GM19035 (cell line): ENCODE results near the gene VAV1.

Experiments used
- ATAC-seq: cut with Tn5 transposase; IDR thresholded peaks from one replicate; pipeline ENCODE4 v1.9.1; 2021; ENCODE audit not compliant: unreplicated experiment

The VAV1 gene

DNA sequence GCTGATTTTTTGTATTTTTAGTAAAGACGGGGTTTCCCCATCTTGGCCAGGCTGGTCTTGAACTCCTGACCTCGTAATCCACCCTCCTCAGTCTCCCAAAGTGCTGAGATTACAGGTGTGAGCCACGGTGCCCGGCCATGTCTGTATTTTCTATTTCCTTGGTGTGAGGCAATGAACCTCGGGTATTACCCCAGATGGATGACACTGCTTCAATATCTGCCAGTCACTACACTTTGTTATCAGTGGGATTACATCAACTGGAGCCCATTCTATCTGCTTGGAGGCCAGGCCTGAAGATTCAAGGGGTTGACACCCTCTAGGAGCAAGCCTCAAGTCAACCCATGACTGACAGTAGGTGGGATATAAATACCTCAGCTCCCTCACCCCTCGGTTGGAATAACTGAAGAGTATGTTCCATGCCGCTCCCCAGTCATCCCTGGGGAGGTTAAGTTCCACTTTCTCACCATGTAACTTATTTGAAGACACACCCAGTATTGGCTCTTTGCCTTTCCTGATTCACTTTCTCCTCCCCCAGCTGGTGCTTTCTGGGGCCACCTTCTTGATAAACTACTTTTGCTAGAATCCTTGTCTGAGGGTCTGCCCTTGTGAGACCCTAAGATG is 113.9 kb downstream of the VAV1 start:
- ATAC-seq, result no peak

- no peak for ATAC-seq
Measured at GRCh38 chr19:6887316-6887715, 114.8 kb downstream of the VAV1 start, which contains the start of gene ADGRE1. TSS of gene ADGRE1 (plus strand) at chr19:6887579. CDS start at chr19:6887609, 30 bp downstream.

DNA sequence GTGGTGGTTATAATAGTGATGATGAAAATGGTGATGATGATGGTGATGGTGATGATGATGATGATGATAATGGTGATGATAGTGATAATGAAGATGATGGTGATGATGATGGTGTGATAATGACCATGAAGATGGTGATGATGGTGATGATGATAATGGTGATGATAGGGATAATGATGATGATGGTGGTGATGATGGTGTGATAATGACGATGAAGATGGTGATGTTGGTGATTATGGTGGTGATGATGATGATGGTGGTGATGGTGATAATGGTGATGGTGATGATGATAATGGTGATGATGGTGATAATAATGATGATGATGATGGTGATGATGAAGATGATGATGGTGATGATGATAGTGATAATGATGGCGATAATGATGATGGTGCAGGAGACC is 116.5 kb downstream of the VAV1 start:
- ATAC-seq, result no peak

GRCh38 chr19:6890401-6890913 is 117.9 kb downstream of the VAV1 start:
- ATAC-seq, result no peak

DNA sequence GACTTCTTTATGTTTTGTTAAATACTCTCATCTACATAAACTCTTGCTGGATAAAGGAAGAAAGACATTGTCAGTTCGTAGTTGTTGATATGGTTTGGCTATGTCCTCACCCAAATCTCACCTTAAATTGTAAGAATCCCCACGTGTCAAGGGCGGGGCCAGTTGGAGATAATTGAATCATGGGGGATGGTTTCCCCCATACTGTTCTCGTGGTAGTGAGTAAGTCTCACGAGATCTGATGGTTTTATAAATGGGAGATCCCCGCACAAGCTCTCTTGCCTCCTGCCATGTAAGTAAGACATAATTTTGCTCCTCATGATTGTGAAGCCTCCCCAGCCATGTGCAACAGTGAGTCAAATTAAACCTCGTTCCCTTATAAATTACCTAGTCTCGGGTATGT is 118.4 kb downstream of the VAV1 start:
- no peak for ATAC-seq

- no peak for ATAC-seq
Measured at GRCh38 chr19:6891761-6892385, 119.4 kb downstream of the VAV1 start.

DNA sequence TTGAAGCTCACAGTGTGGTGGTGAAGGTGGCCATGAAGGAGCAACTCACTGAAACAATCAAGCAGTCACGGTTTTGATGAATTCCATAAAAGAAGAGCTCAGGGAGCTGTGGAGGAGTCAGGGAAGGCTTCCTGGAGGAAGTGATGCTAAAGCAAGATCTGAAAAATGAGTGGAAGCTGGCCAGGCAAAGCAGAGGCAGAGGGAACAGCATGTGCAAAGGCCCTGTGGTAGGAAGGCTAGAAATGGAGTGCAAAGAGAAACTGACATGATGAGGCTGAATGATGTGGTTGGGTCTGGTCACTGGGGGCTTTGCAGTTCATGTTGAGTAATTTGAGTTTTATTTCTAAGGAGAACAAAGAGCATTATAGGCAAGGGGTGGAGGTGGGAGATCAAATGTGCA is 121.8 kb downstream of the VAV1 start:
- ATAC-seq, result no peak

GRCh38 chr19:6903446-6903845 is 130.9 kb downstream of the VAV1 start:
- no peak for ATAC-seq

- ATAC-seq, result no peak
Measured at GRCh38 chr19:6906559-6907060, 134.1 kb downstream of the VAV1 start.
